Subcutaneous adipose tissue (tissue), 4 donors: ENCODE data around the gene MUL1. TPM values are rescaled to one million over a fixed set of nuclear protein-coding genes. Genes with fewer than 3 reads are reported as not detected.

Source experiments
- CTCF ChIP-seq: fragments of 450-650 bp; IDR thresholded peaks from one replicate; pipeline ENCODE4 v1.5.1; 2016; ENCODE audit warnings: low read depth, mild to moderate bottlenecking, control low read depth, antibody characterized with exemption, moderate library complexity
- total RNA-seq, 4 donors: library from RNA; depleted of rRNA; stranded (reverse); fragments of >200 nt; gene quantifications; one replicate each; pipeline ENCODE4 v1.1.0, GENCODE V29; 2016

MUL1 gene
- total RNA-seq, 4 donors from 2014 or later = 19.6 to 31.1 (median 23.5) TPM

- TF ChIP-seq CTCF = no peak
Observed at GRCh38 chr1:20505488-20505887, 2.5 kb downstream of the MUL1 start.

GRCh38 chr1:20500716-20501115 is 7.2 kb downstream of the MUL1 start:
- no peak for TF ChIP-seq CTCF

GRCh38 chr1:20499718-20500117 is 8.2 kb downstream of the MUL1 start:
- no peak for TF ChIP-seq CTCF

GRCh38 chr1:20499105-20499504 is 8.8 kb downstream of the MUL1 start:
- no peak for TF ChIP-seq CTCF

- TF ChIP-seq CTCF = no peak
Observed at GRCh38 chr1:20498116-20498515, 9.8 kb downstream of the MUL1 start.

- TF ChIP-seq CTCF = no peak
Observed at GRCh38 chr1:20497506-20497905, 10.4 kb downstream of the MUL1 start.

GRCh38 chr1:20496241-20496661 is 11.7 kb downstream of the MUL1 start:
- TF ChIP-seq CTCF = no peak
